ENCODE measurements around the gene ELFN1.

ELFN1 gene

GRCh38 chr7:1735806-1736483, 65.9 kb downstream of the ELFN1 start:
- DNase-seq (ENCODE audit: extremely low read depth, low read depth): no peak
- no peak for TF ChIP-seq CTCF (IDR thresholded peaks at IDR 0.05; ENCODE audit: low read depth, low read length)

- no peak for TF ChIP-seq CTCF (IDR thresholded peaks at IDR 0.05; ENCODE audit: low read depth, low read length)
- DNase-seq (ENCODE audit: extremely low read depth, low read depth): no peak
These were observed 66.4 kb downstream of the ELFN1 start for GRCh38 chr7:1736484-1736817.

DNA sequence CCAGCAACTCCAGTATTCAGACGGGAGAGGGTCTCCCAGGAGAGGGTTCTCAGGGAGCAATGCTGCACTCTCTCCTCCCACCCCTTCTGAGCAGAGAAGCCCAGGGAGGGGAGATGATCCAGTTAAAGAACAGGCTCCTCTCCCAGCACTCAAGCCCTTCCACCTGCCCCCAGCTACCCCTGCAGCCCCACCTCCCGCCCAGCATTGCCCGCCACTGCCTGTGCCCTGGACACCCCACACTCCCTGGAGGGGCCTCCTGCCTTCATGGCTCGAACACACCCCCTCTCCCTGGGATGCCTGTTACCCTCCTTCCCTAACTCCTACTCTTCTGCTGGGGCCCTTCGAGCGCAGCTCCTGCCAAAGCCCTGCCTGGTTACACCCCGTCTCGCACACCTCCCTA, 66.8 kb downstream of the ELFN1 start:
- DNase-seq (ENCODE audit: extremely low read depth, low read depth): no peak
- no peak for TF ChIP-seq CTCF (IDR thresholded peaks at IDR 0.05; ENCODE audit: low read depth, low read length)

- DNase-seq (ENCODE audit: extremely low read depth, low read depth): no peak
- TF ChIP-seq CTCF (IDR thresholded peaks at IDR 0.05; ENCODE audit: low read depth, low read length): no peak
These were observed 67.4 kb downstream of the ELFN1 start for GRCh38 chr7:1737523-1737922.

DNA sequence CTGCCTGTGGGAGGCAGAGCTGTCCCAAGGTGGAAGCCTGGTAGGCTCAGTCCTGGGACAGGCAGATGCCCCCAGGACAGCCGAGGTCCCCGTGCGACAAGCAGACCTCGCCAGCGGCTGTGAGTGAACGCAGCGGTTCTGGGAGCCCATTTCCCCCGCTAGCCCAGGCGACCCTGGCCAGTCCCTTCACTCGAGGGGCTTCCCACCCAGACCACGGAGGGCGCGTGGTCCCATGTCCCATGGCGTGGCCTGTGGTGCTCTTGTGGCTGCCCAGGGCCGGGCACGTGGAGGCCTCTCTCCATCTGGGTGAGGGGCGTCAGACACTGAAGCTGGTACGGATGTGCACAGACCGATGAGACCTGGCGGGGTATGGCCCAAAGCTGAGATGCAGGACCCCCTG, 67.9 kb downstream of the ELFN1 start:
- DNase-seq (ENCODE audit: extremely low read depth, low read depth): no peak
- TF ChIP-seq CTCF (IDR thresholded peaks at IDR 0.05; ENCODE audit: low read depth, low read length): no peak

DNA sequence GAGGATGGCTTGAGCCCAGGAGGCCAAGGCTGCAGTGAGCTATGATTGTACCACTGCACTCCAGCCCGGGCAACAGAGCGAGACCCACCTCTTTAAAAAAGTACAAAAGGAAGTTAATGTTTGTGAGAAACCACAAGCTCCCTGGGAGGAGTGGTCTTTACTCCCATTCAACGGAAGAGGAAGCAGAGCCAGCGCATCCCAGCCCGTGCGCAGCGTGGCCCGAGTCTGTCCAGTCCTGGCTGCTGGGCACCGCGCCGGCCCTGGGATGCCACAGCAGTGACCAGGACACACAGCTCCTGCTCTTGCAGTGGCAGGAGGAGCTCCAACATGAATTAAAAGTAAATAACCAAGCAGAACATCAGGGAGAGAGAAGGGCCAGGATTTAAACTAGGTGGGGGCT, 68.4 kb downstream of the ELFN1 start:
- DNase-seq (ENCODE audit: extremely low read depth, low read depth): no peak
- TF ChIP-seq CTCF (IDR thresholded peaks at IDR 0.05; ENCODE audit: low read depth, low read length): no peak

- TF ChIP-seq CTCF (IDR thresholded peaks at IDR 0.05; ENCODE audit: low read depth, low read length): no peak
- no peak for DNase-seq (ENCODE audit: extremely low read depth, low read depth)
These were observed 68.9 kb downstream of the ELFN1 start for GRCh38 chr7:1738956-1739355.

All from AG09319 (cell line).